ENCODE results near the gene MPL.

DNA sequence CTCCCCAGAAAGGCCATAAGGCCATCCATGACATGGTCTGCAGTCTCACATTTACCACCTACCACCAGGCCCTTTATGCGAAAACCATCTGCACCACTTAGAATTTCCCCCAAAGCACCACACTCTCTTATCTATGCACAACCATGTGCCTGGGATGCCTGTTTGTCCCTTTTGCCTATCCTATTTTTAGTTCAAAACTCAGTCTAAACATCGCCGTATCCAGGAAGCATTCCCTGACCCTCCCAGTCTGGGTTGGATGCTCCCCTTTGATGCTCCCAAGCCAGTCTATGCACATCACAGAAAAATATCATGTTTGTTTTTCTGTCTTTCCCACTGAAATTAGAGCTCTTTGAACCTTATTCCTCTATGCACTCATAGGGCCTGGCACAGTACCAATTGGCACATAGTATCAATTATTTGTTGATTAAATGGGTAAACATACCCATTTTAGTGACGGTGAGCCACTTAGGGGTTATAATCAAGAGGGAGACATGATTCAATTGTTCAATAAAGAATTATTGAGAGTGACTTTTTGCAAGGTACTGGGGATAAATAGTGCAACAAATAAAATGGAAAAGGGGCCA, 6.7 kb downstream of the MPL start:
- TF ChIP-seq, protein P1, sequence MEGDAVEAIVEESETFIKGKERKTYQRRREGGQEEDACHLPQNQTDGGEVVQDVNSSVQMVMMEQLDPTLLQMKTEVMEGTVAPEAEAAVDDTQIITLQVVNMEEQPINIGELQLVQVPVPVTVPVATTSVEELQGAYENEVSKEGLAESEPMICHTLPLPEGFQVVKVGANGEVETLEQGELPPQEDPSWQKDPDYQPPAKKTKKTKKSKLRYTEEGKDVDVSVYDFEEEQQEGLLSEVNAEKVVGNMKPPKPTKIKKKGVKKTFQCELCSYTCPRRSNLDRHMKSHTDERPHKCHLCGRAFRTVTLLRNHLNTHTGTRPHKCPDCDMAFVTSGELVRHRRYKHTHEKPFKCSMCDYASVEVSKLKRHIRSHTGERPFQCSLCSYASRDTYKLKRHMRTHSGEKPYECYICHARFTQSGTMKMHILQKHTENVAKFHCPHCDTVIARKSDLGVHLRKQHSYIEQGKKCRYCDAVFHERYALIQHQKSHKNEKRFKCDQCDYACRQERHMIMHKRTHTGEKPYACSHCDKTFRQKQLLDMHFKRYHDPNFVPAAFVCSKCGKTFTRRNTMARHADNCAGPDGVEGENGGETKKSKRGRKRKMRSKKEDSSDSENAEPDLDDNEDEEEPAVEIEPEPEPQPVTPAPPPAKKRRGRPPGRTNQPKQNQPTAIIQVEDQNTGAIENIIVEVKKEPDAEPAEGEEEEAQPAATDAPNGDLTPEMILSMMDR (IDR thresholded peaks at IDR 0.05), result no peak
- no peak for TF ChIP-seq POLR2A (IDR thresholded peaks at IDR 0.05)
